ENCODE measurements around the gene BCL6. TPM values are rescaled to one million over a fixed set of nuclear protein-coding genes. Genes with fewer than 3 reads are reported as not detected.

Gene BCL6
- 8.4 and 15.8 TPM in 2 replicates for total RNA-seq

DNA sequence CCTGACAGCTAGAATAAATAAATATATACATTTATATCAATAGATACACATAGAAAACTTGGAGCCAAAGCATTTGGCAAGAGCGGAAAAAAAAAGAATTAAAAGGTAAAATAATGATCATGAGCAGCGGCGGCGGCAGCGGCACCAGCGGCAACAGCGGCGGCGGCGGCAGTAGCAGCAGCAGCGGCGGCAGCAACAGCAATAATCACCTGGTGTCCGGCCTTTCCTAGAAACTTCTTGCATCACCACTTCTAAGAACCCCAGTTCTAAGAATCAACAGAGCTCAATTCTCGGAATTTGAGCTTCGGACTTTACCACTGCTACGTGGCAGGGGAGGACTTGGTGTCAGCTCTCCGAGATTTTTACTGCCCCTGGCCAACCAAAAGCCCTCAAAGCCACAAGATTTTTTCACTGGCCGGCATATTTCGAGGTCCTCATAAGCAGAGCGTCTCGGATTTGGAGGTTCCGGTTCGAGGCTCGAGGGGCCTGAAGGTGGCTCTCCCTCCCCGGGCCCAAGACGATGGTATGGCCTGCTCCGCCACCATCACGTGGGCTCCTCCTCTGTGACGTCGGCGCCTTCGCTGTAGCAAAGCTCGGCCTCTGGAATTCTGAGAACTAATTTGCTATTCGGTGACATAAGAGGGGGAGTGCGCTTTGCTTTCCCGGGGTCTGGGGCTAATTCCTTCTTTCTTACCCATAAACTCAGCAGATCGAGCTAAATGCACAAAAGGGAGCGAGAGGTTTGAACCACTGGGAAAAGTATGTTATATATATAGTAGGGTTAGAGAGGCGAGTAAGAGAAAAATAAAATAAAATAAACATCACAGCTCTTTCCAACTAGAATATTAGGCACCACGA lies at the start of gene BCL6:
Gene BCL6 (minus strand): TSS at position 268 of the 858 bp plus-strand sequence. CDS start 11,775 bp downstream, outside the sequence.

DNA sequence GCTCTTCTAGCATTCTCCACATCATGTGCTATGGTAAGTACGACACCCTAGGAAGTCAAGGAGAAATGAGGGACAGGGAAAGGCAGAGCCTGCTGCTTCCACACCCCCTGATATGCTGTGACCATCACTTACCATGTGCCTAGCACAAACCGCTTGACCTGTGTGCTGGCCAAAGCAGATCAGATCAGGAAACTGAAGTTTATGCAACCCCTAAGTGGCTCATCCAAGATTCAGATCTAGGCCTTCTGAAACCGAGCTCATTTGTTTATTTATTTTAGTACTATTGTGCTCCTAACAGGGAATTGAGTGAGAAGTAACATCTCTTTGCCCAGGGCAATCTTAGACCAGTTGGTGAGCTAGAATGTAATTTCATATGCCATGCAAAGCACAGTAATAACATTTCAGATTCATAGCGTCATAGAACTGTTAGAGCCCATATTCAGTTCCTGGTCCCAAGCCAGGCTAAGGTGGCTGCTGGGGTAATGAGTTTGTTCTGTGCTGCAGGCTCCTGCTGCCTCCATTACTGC lies 42.7 kb downstream of the BCL6 start, which contains the start of gene RTP2:
Gene RTP2 (minus strand): TSS at position 51 of the 527 bp plus-strand sequence. CDS start 429 bp downstream, outside the sequence.

Other genes starting within 250 kb of the BCL6 start
- not detected in 2 replicates for gene SST, start 75.1 kb downstream of the BCL6 start, total RNA-seq
- gene RTP2, start 42.9 kb downstream of the BCL6 start, total RNA-seq = not detected in 2 replicates